ENCODE measurements around the gene MTURN. TPM values are rescaled to one million over a fixed set of nuclear protein-coding genes. Genes with fewer than 3 reads are reported as not detected.
A peak's percentile ranks its signal among the peaks of the same experiment; 100 is the strongest.

The MTURN gene
- total RNA-seq, 1 experiment from 2014 or later, result 5.4 TPM

GRCh38 chr7:30164567-30164966, 29.8 kb downstream of the MTURN start:
- ChIA-PET CTCF (interaction anchor here (0.6 to 1.4 kb wide), 7 partner anchors 9 to 287 kb away, joined by 3 to 13 read pairs (median 4); partner anchors contain the start of gene MTURN), POLR2A (ENCODE audit: unreplicated experiment) (interaction anchor here (0.5 kb wide), 1 partner anchor 214 kb away, joined by 3 read pairs; no protein-coding TSS in a partner anchor)
- H3K4me3 ChIP-seq (ENCODE audit: low read length), result no peak overlapping the region
- H3K4me2 ChIP-seq (ENCODE audit: low read length), result 0 out of 2 replicates have a peak overlapping the region, but pooled peaks have one; percentile 84
- peak; percentile 42; the same call in 1 of the 2 replicates for ATAC-seq
- no peaks in the 10 kb centered on the region for H3K27me3 ChIP-seq (ENCODE audit: low read length)
- H3K9ac ChIP-seq (ENCODE audit: low read length), result no peak overlapping the region
- no peaks in the 10 kb centered on the region for H3F3A ChIP-seq (ENCODE audit: low read length, unreplicated experiment)
- peaks cover 58% of the 10 kb centered on the region for H3K4me1 ChIP-seq (ENCODE audit: insufficient read depth, low read length)
- no peaks in the 10 kb centered on the region for H4K20me1 ChIP-seq (ENCODE audit: low read length)
- H3K79me2 ChIP-seq (ENCODE audit: low read length), result no peaks in the 10 kb centered on the region
- H3K27ac ChIP-seq (ENCODE audit: low read length), result no peak overlapping the region
- H3K36me3 ChIP-seq (ENCODE audit: low read depth, low read length), result no peaks in the 10 kb centered on the region
- H3K9me2 ChIP-seq (replicated peaks; ENCODE audit: low read length), result no peaks in the 10 kb centered on the region
- no peaks in the 10 kb centered on the region for H3K9me3 ChIP-seq (ENCODE audit: low read length)
- no peak overlapping the region for H2AFZ ChIP-seq (ENCODE audit: low read length)
- peak; percentile 76 for DNase-seq
- no TSS peak for BruUV-seq (replicated peaks)
- intact Hi-C loops (cut with micrococcal nuclease), result loop anchor here (1.0 to 10.0 kb wide), 6 partner anchors 62 to 398 kb away; partner anchors contain the start of gene GGCT
- TF ChIP-seq EZH2phosphoT487 (IDR thresholded peaks at IDR 0.05; ENCODE audit: borderline replicate concordance, low read length) (no peak), EZH2 (IDR thresholded peaks at IDR 0.05; ENCODE audit: low read length, unreplicated experiment) (no peak), CTCF (conservative IDR thresholded peaks at IDR 0.05; ENCODE audit: low read depth, low read length) (peak; percentile 80)

DNA sequence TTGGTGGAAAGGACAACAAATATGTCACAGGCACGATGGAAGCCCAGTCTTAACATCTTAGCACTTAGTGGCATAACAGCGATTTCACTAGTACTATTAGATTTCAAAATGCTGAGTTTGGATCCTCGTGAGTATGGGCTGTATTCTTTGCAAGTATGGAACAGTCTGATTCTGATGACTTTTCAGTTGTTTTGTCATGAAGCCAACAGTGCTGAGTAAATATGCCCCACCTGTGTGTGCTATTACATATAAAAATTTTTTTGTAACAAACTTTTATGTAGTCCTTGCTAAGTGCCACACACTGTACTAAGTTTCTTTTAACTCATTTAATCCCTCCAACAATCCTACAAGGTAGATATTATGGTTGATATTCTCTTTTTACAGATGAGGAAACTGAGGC, 30.8 kb downstream of the MTURN start:
- peaks cover 64% of the 10 kb centered on the region for H3K4me1 ChIP-seq (ENCODE audit: insufficient read depth, low read length)

More for the DNA sequence above, 30.8 kb downstream of the MTURN start:
- BruUV-seq (replicated peaks), result no TSS peak
- Histone ChIP-seq H3K4me2 (ENCODE audit: low read length) (peak overlapping the region; percentile 84), H3K9ac (ENCODE audit: low read length) (peak overlapping the region; percentile 54), H3K9me3 (ENCODE audit: low read length) (no peaks in the 10 kb centered on the region), H2AFZ (ENCODE audit: low read length) (peak overlapping the region; percentile 37), H3K27me3 (ENCODE audit: low read length) (no peaks in the 10 kb centered on the region), H3K79me2 (ENCODE audit: low read length) (no peaks in the 10 kb centered on the region), H3K9me2 (replicated peaks; ENCODE audit: low read length) (no peaks in the 10 kb centered on the region), H3K36me3 (ENCODE audit: low read depth, low read length) (no peaks in the 10 kb centered on the region), H3K27ac (ENCODE audit: low read length) (peak overlapping the region; percentile 84), H3K4me3 (ENCODE audit: low read length) (peak overlapping the region; percentile 16; the same call in 1 of the 2 replicates), H4K20me1 (ENCODE audit: low read length) (no peaks in the 10 kb centered on the region), H3F3A (ENCODE audit: low read length, unreplicated experiment) (no peaks in the 10 kb centered on the region)
- ChIA-PET POLR2A (ENCODE audit: unreplicated experiment) (no interaction called here), CTCF (no interaction called here)
- ATAC-seq (peak; percentile 41), DNase-seq (peak; percentile 61)
- TF ChIP-seq EZH2 (IDR thresholded peaks at IDR 0.05; ENCODE audit: low read length, unreplicated experiment), result no peak
- no peak for TF ChIP-seq EZH2phosphoT487 (IDR thresholded peaks at IDR 0.05; ENCODE audit: borderline replicate concordance, low read length)
- TF ChIP-seq CTCF (conservative IDR thresholded peaks at IDR 0.05; ENCODE audit: low read depth, low read length), result no peak
- intact Hi-C loops (cut with micrococcal nuclease), result loop anchor here (2.0 to 10.0 kb wide), 3 partner anchors 61 to 339 kb away; partner anchors contain the start of gene GGCT

All from PC-3 (cell line).